SH-SY5Y (cell line): Measurements from ENCODE around the gene ARHGEF16.

Source experiments
- GATA2 ChIP-seq: IDR thresholded peaks from 2 replicates; pipeline ENCODE4 v1.6.1; 2011; ENCODE audit warnings: mild to moderate bottlenecking, low read depth, low read length
- GATA3 ChIP-seq: IDR thresholded peaks from 2 replicates; pipeline ENCODE4 v1.6.1; 2011; ENCODE audit warnings: low read depth, mild to moderate bottlenecking, low read length, moderate library complexity

The ARHGEF16 gene

DNA sequence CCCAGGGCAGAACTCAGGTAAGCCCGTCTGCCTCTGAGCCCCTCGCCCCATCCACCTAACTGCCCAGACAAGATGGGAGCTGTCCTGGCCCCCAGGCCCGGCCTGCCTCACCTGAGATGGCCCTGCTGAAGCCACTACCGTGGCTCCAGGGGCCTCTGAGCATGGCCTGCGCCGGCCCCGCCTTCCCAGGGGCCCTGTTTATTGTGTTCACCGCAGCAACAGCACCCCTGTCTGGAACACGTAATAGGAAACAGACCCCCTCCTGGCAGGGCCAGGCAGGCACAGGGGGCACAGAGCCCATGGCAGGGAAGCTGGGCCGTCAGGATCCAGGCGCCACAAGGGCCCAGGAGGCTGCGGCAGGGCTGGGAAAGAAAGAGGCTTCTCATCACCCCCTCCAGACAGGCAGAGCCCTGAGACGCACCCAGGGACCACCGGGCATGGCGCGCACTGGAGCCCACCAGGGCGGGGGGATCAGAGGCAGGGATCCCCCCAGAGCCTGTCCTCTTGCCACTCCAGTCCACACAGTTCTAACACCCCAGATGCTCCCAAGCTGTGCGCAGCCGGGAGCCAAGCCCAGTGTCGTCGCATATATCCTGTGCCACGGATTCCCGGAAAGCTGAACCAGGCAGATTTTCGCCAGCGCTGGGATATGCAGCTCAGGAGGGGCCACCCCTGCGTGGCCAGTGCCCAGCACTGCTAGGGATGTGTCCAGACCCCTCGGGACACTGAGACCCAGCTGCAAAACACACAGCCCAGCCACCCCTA lies 62.6 kb downstream of the ARHGEF16 start:
- TF ChIP-seq GATA2 (no peak), GATA3 (no peak)

DNA sequence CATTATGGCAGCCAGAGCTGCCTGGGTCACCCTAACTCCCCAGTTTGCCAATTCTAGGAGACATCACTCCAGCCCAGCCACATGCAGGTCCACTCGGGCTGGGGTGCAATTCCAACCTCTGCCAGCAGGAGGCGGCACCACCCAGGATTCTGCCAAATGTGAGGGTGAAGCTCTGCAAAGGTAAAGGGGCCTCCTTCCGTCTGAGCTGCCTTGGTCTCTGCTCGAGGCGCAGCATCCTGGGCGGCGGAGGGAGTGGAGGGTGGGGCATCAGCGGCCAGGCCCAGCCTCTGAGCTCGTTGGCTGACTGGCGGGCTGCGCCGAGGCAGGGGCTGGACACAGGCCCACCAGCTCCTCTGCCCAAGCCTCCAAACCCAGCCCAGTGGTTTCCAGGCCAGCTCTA lies 63.8 kb downstream of the ARHGEF16 start:
- TF ChIP-seq GATA2, result no peak

DNA sequence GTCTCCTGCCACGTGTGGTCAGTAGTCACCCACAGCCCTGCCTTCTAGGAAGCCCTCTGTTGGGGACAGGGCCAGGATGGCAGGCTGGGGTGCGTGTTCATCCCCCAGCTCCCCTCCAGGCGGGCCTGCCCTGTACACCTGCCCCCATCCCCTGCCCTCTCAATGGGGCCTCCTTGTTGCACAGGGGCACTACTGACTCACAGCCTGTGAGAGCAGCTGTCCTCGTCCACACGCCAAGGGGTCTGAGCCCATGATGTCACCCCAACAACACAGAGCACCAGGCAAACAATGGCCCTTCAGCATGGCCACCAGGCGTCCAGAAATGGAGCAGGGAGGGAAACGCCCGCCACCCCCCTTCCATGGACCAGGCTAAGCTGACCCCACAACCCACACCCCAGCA lies 64.3 kb downstream of the ARHGEF16 start:
- TF ChIP-seq GATA2, result no peak
- no peak for TF ChIP-seq GATA3

DNA sequence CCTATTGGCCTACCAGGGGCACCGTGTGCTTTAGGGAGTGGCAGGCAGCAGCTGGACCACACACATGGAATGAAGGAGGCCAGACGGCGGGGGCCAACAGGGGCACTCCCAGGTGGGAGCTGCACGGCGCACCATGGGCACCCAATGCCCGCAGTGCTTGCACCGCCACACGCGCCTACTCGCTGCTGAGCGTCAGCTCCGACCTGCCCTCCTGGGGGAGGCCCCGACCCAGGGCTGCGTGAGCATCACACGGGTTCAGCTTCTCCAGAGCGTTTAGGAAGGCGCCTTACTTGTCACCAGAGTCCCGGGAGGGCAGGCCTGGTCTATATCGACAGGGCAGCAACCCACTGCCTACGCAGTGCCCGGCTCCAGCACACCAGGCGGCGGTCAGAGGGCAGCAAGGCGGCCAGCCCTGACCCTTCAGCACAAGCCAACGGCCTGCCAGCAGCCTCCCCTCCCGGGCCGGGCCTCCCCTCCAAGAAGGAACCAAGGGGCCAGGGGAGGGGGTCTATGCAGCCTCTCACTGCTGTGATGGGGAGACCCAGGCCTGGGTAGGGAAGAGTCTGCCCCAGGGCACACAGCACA lies 64.9 kb downstream of the ARHGEF16 start:
- TF ChIP-seq GATA2 (no peak), GATA3 (no peak)

DNA sequence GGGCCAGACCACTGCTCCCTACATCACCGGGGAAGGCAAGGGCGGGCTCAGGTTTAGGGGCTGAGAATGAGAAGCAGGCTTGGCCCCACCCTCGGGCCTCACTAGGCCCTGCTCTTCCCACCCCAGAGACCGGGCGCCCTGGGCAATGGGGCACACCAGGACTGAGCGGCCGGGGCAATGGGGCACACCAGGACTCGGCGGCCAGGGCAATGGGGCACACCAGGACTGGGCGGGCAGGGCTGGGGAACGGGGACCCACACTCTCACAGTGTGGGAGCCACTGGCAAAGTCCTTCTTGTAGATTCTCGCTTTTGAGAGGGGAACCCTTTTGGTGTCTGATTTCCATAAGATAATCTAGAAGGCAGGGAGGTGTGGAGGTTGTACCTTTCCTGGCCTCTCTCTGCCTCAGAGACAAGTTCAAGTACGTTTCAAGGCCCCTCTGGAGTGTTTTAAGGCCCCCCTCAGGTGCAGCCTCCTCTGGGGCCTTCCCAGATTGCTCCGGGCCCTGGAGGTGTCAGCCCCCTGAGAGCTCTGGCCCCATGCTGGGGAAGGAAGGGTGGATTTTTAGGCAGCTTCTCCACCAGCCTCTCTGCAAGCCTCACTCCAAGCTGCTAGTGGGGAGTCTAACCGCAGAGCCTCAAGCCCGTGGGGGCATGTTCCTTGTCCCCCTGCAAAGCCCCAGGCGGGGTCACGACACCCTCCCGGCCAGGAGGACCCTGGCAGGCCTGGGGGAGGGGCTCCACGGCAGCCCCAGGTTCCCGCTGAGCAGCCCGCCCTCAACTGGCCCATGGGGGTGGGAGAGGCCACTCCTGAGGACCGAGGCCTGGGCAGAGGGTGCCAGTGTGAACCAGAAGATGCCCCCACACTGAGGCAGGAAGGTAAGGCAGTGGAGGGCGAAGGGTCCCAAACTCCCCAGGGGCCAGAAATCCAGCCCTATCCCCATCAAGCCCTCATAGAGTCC lies 66.2 kb downstream of the ARHGEF16 start:
- TF ChIP-seq GATA3 (no peak), GATA2 (no peak)

DNA sequence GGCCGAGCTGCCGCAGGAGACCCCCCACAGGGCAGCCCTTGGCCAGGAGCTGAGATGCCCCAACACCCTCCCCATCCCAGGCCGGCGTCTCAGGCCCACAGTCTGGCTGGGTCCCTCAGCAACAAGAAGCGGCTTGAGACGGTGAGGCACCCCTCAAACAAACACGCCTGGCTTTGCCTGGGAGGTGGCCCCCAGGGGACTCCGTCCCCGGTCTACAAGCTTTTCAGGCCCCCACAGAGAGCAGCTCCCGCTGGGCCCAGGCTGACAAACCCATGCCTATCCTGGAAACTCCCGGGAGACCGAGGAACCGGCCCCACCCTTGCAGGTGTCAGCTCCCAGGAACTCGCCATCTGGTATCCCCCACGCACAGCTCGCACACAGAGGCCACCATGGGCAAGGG lies 67.0 kb downstream of the ARHGEF16 start:
- TF ChIP-seq GATA3 (no peak), GATA2 (no peak)

DNA sequence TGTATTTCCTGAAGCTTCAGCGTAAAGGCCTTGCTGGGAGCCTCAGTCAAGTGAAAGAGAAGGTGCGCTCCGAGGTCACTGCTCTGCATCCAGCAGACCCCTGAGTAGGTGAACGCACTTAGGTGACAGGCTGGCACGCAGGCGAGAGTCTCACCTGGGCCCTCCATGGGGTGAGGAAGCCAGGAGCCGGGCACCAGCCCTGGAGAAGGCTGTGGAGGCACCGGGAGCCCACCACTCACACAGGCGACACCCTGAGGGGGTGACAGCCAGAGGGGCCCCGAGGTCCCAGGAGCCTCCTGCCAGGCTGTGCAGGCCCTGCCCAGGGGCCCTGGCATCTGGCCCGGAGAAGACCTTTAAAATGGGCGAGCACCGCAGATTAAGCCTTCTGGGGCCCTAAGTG lies 67.6 kb downstream of the ARHGEF16 start:
- TF ChIP-seq GATA2, result no peak
- TF ChIP-seq GATA3, result no peak

DNA sequence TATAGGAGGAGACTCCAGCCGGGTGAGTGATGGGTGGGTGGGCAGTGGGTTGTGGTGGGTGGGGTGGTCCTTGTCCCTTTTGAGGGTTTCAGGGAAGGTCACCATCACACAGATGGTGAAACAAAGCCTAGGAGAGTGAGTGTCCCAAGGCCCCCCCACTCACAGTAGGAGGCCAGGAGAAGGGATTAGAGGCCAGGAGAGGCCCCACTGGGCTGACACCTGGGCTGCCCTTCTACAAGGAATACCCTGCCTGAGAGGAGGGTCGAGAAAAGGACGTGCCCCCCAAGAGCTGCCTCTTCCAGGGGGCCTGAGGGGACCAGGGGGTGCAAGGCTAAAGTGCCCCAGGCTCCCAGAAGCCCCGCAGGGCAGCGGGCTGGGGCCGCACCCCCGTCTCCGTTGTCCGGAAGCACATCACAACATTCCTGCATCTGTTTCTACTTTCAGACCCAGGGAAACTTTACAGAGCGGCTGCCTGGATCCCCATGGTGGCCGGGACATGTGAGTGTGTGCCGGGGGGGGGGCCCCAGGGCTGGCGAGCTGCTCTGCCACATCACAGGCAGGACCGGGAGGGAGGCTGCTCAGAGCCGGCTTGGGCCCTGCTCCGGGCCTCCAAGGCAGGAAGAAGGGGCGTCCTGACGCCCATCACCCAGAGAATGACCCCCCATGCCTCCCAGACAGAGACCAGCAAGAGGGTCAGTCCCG lies 68.2 kb downstream of the ARHGEF16 start:
- TF ChIP-seq GATA2, result no peak
- TF ChIP-seq GATA3, result no peak

DNA sequence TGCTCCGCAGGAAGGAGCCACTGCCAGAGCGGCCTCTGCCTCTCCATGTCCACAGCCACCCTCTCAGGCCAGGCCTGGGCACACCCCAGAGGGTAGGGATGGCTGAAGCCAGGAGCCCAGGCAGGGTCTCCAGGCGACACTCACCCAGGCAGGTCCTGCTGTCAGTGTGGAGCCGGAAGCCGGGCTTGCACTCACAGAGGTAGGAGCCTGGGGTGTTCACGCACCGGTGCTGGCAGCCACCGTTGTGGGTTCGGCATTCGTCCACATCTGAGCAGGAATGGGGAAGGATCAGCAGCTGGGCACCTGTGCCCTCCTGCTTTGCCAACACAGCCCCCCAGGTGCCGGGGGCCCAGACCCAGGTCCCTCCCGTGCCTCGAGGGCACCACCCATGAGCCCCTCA lies 69.5 kb downstream of the ARHGEF16 start:
- TF ChIP-seq GATA2 (no peak), GATA3 (no peak)

DNA sequence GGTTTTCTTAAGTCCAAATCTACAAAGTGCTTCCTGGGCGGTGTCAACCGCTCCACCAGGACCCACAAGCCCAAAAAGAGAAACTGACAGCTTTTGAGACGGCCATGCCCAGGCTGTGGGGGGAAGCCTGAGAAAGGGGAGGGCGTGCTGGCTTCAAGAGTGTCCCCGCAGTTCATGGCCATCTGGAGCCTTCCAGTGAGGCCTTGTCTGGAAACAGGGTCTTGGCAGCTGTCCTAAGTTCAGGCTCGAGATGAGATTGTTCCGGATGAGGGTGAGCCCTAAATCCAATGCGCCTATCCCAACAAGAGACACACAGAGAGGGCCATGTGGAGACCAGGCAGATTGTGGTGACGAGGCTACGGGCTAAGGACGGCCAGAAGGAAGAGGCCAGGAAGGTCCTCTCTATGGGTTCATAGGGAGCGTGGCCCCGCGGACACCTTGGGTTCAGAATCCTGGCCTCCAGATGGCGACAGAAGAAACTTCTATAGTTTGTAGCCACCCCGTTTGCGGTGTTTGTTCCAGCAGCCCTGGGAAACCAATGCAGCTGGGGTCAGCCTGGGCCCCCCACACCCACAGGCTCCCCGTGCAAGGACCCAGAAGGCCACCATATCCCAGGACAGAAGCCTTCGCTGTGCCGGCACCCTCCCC lies 70.2 kb downstream of the ARHGEF16 start:
- TF ChIP-seq GATA2, result no peak
- no peak for TF ChIP-seq GATA3

DNA sequence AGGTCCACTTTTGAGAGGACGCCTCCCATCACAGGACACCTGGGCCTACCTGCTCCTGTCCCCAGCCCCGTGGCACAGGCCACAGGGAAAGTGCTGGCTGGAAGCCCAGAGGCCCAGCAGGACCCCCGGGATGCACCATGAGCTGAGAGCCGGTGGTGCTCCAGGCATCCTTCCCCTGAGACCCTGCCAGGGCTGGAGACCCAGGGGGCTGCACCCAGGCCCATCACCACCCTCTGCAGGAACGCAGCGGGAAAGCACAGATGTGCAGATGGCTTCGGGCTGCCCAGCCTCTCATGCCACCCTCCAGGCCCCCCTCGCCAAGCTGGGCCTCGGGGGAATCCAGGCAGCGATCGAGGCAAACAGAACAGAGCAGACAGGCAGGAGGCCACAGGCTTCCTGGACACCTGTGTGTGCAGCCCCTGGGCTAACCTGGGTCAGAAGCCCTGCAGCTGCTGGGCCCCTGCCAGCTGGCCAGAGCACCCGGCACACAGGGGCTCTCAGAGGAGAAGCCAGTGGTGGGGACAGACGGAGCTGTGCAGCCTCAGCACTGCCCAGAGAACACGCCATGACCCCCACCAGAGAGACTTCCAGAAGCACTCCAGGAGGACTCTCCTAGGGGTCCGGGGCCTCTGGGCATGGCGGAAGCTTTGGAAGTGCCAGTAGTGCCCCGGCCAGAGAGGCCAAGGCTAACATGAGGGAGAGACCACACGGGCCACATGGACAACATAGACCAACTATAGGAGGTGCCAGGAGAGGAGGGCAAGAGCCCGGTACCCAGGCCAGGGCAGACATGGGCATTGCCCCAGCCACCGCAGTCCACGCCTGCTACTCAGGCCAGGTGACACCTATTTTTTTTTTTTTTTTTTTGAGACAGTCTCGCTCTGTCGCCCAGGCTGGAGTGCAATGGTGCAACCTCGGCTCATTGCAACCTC lies 71.4 kb downstream of the ARHGEF16 start:
- TF ChIP-seq GATA2, result no peak
- TF ChIP-seq GATA3, result no peak

DNA sequence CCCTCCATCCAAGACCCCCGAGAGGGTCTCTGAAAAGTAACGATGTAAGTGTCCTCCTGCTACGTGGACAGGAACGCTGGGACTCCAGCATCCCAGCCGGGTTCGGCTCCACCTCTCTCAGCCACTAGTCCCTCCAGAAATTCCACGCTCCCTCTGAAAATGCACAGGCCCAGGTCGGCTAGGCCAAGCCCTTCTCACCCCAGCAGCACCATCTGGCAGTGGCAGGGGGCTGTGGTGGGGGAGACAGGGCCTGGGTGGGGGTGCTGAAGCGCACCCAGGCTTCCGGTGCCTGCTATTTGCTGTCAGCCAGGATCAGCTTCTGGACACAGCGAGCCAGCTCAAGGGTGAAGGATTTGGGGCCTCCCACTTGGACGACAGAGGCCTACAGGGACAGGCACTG lies 73.3 kb downstream of the ARHGEF16 start:
- TF ChIP-seq GATA2, result no peak
- no peak for TF ChIP-seq GATA3

DNA sequence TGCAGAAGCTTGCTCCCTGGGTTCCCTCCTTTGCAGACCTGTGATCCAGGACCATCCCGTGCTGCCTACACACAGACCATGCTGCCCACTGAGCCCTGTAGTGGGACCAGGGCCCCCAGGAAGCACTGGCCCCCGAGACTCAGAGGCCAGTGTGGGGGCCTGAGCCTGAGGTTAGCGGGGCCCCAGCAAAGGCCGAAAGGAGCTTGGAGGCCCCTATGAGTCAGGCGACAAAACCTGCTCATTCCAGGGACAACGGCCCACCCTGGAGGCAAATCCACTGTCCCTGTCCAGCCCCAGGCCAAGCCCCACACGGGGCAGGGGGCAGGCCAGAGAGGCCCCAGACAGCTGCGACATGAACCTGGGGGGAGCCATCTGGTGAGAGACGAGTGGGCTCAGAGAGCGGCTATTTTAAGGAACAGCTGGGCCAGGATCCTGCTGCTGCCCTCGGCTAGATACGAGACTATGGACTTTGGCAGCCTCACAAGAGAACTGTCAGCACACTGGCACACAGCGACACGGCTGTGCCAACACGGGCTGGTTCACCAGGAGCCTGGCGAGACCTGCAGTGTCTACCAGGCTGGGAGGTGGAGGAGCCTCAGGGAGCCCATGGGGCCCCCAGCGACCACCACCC lies 74.7 kb downstream of the ARHGEF16 start:
- TF ChIP-seq GATA2 (no peak), GATA3 (no peak)
